ENCODE data around the gene LAMB4.

Gene LAMB4, protein sequence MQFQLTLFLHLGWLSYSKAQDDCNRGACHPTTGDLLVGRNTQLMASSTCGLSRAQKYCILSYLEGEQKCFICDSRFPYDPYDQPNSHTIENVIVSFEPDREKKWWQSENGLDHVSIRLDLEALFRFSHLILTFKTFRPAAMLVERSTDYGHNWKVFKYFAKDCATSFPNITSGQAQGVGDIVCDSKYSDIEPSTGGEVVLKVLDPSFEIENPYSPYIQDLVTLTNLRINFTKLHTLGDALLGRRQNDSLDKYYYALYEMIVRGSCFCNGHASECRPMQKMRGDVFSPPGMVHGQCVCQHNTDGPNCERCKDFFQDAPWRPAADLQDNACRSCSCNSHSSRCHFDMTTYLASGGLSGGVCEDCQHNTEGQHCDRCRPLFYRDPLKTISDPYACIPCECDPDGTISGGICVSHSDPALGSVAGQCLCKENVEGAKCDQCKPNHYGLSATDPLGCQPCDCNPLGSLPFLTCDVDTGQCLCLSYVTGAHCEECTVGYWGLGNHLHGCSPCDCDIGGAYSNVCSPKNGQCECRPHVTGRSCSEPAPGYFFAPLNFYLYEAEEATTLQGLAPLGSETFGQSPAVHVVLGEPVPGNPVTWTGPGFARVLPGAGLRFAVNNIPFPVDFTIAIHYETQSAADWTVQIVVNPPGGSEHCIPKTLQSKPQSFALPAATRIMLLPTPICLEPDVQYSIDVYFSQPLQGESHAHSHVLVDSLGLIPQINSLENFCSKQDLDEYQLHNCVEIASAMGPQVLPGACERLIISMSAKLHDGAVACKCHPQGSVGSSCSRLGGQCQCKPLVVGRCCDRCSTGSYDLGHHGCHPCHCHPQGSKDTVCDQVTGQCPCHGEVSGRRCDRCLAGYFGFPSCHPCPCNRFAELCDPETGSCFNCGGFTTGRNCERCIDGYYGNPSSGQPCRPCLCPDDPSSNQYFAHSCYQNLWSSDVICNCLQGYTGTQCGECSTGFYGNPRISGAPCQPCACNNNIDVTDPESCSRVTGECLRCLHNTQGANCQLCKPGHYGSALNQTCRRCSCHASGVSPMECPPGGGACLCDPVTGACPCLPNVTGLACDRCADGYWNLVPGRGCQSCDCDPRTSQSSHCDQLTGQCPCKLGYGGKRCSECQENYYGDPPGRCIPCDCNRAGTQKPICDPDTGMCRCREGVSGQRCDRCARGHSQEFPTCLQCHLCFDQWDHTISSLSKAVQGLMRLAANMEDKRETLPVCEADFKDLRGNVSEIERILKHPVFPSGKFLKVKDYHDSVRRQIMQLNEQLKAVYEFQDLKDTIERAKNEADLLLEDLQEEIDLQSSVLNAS (N-terminal part only)

DNA sequence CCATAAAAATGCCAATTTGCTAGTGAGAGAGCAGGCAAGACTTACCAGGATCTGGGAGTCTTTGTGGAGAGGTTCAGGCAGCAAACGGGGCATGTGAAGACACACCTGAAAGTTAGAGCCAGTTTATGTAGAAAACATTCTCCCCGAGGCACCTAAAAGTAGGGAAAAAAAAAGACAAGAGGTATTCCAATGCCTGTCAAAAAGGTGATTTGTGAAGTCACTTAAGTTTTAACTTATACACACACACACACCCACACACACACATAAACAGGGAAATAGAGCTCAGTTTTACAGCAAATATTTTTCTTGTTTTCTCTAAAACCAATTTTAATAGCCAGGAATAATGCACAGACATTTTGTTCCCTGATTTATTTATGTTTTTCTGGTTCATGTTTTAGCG lies at the start of gene LAMB4:
LAMB4 (minus strand) TSS at position 101 of the 400 bp plus-strand sequence. CDS start 7,197 bp downstream, outside the sequence.
- no peak within 1 kb of the TSS for H3K4me3 ChIP-seq (ENCODE audit: low read length)
- no peak for DNase-seq (ENCODE audit: low read depth)
- TF ChIP-seq, protein P1, sequence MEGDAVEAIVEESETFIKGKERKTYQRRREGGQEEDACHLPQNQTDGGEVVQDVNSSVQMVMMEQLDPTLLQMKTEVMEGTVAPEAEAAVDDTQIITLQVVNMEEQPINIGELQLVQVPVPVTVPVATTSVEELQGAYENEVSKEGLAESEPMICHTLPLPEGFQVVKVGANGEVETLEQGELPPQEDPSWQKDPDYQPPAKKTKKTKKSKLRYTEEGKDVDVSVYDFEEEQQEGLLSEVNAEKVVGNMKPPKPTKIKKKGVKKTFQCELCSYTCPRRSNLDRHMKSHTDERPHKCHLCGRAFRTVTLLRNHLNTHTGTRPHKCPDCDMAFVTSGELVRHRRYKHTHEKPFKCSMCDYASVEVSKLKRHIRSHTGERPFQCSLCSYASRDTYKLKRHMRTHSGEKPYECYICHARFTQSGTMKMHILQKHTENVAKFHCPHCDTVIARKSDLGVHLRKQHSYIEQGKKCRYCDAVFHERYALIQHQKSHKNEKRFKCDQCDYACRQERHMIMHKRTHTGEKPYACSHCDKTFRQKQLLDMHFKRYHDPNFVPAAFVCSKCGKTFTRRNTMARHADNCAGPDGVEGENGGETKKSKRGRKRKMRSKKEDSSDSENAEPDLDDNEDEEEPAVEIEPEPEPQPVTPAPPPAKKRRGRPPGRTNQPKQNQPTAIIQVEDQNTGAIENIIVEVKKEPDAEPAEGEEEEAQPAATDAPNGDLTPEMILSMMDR (IDR thresholded peaks at IDR 0.05; ENCODE audit: insufficient read depth, low read depth, low read length, missing control alignments) = no peak

DNA sequence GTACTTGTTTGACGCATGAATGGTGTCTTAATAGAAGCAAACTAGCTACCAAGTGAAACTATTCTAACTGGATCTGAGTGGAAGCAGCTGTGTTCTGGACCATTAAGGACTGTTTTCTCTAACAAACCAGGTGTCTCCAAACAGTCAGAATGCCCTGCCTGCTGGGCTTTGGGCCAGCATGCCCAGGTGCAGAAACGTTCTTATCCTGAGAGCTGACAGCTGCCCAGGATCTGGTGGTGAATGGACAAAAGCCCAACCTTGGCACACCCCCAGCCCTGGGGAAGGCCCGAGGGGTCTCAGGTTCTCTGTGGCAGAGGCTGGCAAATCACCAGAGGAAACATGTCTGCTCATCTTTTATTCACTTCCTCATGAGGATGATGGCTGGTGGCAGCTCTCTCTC lies 48.2 kb upstream of the LAMB4 start:
- TF ChIP-seq, protein P1 (IDR thresholded peaks at IDR 0.05; ENCODE audit: insufficient read depth, low read depth, low read length, missing control alignments) = no peak
- DNase-seq (ENCODE audit: low read depth) = no peak
- H3K4me3 ChIP-seq (ENCODE audit: low read length) = no peak overlapping the region

DNA sequence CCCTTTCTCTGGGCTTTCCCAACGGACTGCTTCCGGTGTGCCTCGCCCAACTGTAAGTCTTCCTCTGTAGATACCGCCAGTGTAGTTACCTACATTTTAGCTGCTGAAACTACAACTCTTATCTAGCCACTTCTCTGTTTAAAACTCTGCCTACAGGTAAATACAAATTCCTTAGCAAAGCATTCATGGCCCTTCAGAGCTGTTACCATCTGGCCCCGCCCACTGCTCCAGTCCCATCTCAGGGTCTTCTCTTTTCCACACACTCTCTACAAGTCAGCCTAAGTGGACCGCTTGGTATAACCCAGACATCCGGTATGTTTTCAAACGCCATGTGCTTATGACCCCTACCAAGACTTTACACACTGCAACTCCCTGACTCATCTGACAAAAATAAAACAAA lies 41.0 kb upstream of the LAMB4 start:
- TF ChIP-seq, protein P1 (IDR thresholded peaks at IDR 0.05; ENCODE audit: insufficient read depth, low read depth, low read length, missing control alignments) = no peak
- no peak for DNase-seq (ENCODE audit: low read depth)
- no peak overlapping the region for H3K4me3 ChIP-seq (ENCODE audit: low read length)

DNA sequence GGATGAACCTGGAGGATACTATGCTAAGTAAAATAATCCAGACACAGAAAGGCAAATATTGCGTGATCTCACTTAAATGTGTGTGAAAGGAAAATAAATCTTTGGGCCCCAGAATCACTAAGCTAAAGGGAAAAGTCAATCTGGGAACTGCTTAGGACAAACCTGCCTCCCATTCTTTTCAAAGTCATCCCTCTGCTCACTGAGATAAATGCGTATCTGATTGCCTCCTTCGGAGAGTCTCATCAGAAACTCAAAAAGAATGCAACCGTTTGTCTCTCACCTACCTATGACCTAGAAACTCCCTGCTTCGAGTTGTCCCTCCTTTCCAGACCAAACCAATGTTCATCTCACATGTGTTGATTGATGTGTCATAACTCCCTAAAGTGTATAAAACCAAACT lies 40.1 kb upstream of the LAMB4 start:
- TF ChIP-seq, protein P1 (IDR thresholded peaks at IDR 0.05; ENCODE audit: insufficient read depth, low read depth, low read length, missing control alignments) = no peak
- no peak overlapping the region for H3K4me3 ChIP-seq (ENCODE audit: low read length)
- no peak for DNase-seq (ENCODE audit: low read depth)

DNA sequence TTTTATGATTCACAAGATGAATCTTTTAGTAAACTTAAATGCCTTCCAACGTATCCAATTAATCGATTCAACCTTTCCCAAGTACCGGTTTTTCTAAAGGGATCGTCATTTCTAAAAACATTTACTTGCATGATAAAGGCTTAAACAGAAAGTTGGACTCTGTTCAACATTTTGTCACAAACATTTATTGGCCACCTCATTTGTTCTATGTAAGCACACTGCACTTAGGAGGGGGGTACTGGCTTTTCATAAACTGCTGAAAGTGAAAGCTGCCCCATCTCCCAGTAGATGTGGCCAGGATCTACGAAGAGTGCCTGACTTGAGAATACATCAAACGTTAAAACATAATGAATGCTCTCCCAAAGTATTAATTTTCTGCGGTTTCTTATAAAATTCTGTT lies 37.3 kb upstream of the LAMB4 start:
- H3K4me3 ChIP-seq (ENCODE audit: low read length) = no peak overlapping the region
- no peak for DNase-seq (ENCODE audit: low read depth)
- TF ChIP-seq, protein P1 (IDR thresholded peaks at IDR 0.05; ENCODE audit: insufficient read depth, low read depth, low read length, missing control alignments) = no peak

DNA sequence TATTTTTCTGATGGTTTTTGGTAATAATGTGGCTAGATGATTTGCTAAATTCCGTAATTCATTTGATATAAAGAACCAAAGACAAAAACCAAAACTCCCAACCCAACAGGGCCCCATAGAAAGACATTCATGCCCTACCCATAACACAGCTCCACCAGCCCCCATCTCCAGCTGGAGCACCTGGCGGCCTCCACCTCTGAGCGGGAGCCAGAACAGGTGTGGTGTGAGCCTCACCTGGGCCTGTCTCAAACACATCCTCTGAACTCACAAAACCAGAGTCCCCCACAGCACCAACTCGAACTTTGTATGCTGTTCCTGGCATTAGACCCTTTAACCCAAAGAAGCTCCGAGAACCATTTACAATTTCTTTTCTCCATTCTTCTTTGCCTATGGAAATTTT lies 36.5 kb upstream of the LAMB4 start:
- DNase-seq (ENCODE audit: low read depth) = no peak

More for the DNA sequence above, 36.5 kb upstream of the LAMB4 start:
- no peak overlapping the region for H3K4me3 ChIP-seq (ENCODE audit: low read length)
- TF ChIP-seq, protein P1 (IDR thresholded peaks at IDR 0.05; ENCODE audit: insufficient read depth, low read depth, low read length, missing control alignments) = no peak

Measured in epithelial cell of esophagus (primary cell).